K562 (cell line): Measurements from ENCODE around the gene FHDC1. TPM values are rescaled to one million over a fixed set of nuclear protein-coding genes. Genes with fewer than 3 reads are reported as not detected.
A peak's percentile ranks its signal among the peaks of the same experiment; 100 is the strongest.

Source experiments
- ATAC-seq: fragments of 200-7000 bp; cut with Tn5 transposase; 3 replicates; pipeline ENCODE4 v1.9.1; 2020; ENCODE audit warnings: moderate library complexity
- BruUV-seq: library from RNA; stranded (reverse); fragments of 400-500 nt; replicated peaks from 2 replicates; lab custom pipeline; 2021; lab: Mats Ljungman, UMichigan
- CTCF ChIA-PET: fragments of 300-600 bp; formaldehyde crosslinking; extraction: SDS; loops from one replicate; lab custom pipeline; 2021; ENCODE audit warnings: low intra/inter-chr PET ratio; lab: Yijun Ruan, JAX
- POLR2A ChIA-PET: fragments of 300-600, 350-650 bp; sonication (Branson Sonifier 250); formaldehyde crosslinking; extraction: SDS; loops from one replicate; lab custom pipeline; 2021; ENCODE audit warnings: antibody characterized with exemption, inconsistent platforms; lab: Yijun Ruan, JAX
- DNase-seq, 4 experiments: peaks; one replicate each; pipeline versions ENCODE4 v3.0.0 to v3.0.0-alpha.2; 2011 to 2018; ENCODE audit warnings: low spot score in 3 of 4, mixed read lengths in 3 of 4; ENCODE audit errors: extremely low read depth in 1 of 4
- FAIRE-seq: peaks from 2 replicates; lab custom pipeline; 2011; peaks lifted over from hg19 to GRCh38; lab: Jason Lieb, UNC
- H2AFZ ChIP-seq: 2 replicates; pipeline ENCODE4 v1.6.0; 2011; ENCODE audit warnings: low read depth, low read length, control low read depth, inconsistent platforms
- H3K27ac ChIP-seq: fragments of 200-600 bp; 3 replicates; pipeline ENCODE4 v1.8.0; 2011; ENCODE audit warnings: low read depth, mild to moderate bottlenecking, control low read depth, inconsistent platforms, low read length, moderate library complexity, mixed read lengths; ENCODE audit errors: extremely low read depth
- H3K27me3 ChIP-seq, 2 experiments: fragments of 300-600 bp in 1 of 2; 2 replicates in 1 of 2; 3 replicates in 1 of 2; pipeline versions ENCODE4 v1.6.0 to v1.8.0; 2011; ENCODE audit warnings: inconsistent platforms in 2 of 2, low read length in 2 of 2, mild to moderate bottlenecking in 1 of 2, mixed read lengths in 1 of 2, moderate library complexity in 1 of 2; ENCODE audit not compliant: control insufficient read depth in 2 of 2, insufficient read depth in 2 of 2
- H3K36me3 ChIP-seq: fragments of 300-600 bp; 3 replicates; pipeline ENCODE4 v1.8.0; 2011; ENCODE audit warnings: mild to moderate bottlenecking, low read length, inconsistent platforms; ENCODE audit not compliant: control insufficient read depth, insufficient read depth
- H3K4me1 ChIP-seq, 2 experiments: fragments of 200-600 bp in 1 of 2; replicated peaks in 1 of 2; 2 replicates in 1 of 2; 3 replicates in 1 of 2; pipeline versions ENCODE4 v1.5.1 to v1.8.0; 2011; ENCODE audit warnings: inconsistent platforms in 2 of 2, low read length in 2 of 2, mild to moderate bottlenecking in 1 of 2, mixed read lengths in 1 of 2, moderate library complexity in 1 of 2; ENCODE audit not compliant: control insufficient read depth in 2 of 2, insufficient read depth in 2 of 2
- H3K4me2 ChIP-seq: 2 replicates; pipeline ENCODE4 v1.6.1; 2011; ENCODE audit warnings: low read length, control low read depth, inconsistent platforms, mixed read lengths; ENCODE audit not compliant: insufficient read depth
- H3K4me3 ChIP-seq: fragments of 200-600 bp; sonication (generic), shearing (Covaris generic); 2 replicates; pipeline ENCODE4 v1.5.1; 2016; ENCODE audit warnings: control low read depth, inconsistent platforms
- H3K79me2 ChIP-seq: fragments of 200-600 bp; 3 replicates; pipeline ENCODE4 v1.8.0; 2011; ENCODE audit warnings: low read length, inconsistent platforms; ENCODE audit not compliant: control insufficient read depth, insufficient read depth
- H3K9ac ChIP-seq, 2 experiments: 2 replicates each; pipeline versions ENCODE4 v1.6.0 to v1.6.1; 2011; ENCODE audit warnings: low read depth in 2 of 2, low read length in 2 of 2, control low read depth in 1 of 2, inconsistent platforms in 1 of 2, mild to moderate bottlenecking in 1 of 2, mixed read lengths in 1 of 2; ENCODE audit not compliant: insufficient read depth in 1 of 2
- H3K9me1 ChIP-seq: one replicate; pipeline ENCODE4 v1.6.0; 2011; ENCODE audit warnings: inconsistent platforms, mild to moderate bottlenecking, low read length, moderate library complexity; ENCODE audit not compliant: control insufficient read depth, insufficient read depth
- H3K9me3 ChIP-seq: replicated peaks from 2 replicates; pipeline ENCODE4 v1.5.1; 2011; ENCODE audit warnings: low read depth, low read length, inconsistent platforms; ENCODE audit not compliant: control insufficient read depth, insufficient read depth
- H4K20me1 ChIP-seq: replicated peaks from 2 replicates; pipeline ENCODE4 v1.6.1; 2011; ENCODE audit warnings: low read length, inconsistent platforms, mixed read lengths; ENCODE audit not compliant: control insufficient read depth, insufficient read depth
- CBX2 ChIP-seq: fragments of 200-600 bp; sonication (generic); IDR thresholded peaks from one replicate; pipeline ENCODE4 v1.6.1; 2012; ENCODE audit warnings: mild to moderate bottlenecking, low read length, inconsistent platforms; ENCODE audit not compliant: insufficient read depth, poor library complexity, severe bottlenecking
- ESRRA ChIP-seq: fragments of 450-650 bp; IDR thresholded peaks from 2 replicates; pipeline ENCODE4 v1.6.1; 2014; ENCODE audit warnings: low read depth, mild to moderate bottlenecking, moderate library complexity, borderline replicate concordance
- FOSL1 ChIP-seq: fragments of 200-800 bp; sonication (Bioruptor generic); conservative IDR thresholded peaks from 2 replicates; pipeline ENCODE4 v1.6.1; 2016; ENCODE audit warnings: missing genetic modification characterization, missing compliant biosample characterization
- PRDM10 ChIP-seq: fragments of 450-650 bp; IDR thresholded peaks from 2 replicates; pipeline ENCODE4 v1.6.1; 2018; ENCODE audit not compliant: partially characterized antibody
- SNAPC5 ChIP-seq: fragments of 250-450 bp; sonication (Bioruptor Pico); IDR thresholded peaks from 2 replicates; pipeline ENCODE4 v1.8.0; 2021; ENCODE audit warnings: moderate library complexity, mild to moderate bottlenecking, inconsistent platforms
- SNRNP70 ChIP-seq: fragments of 200-400 bp; formaldehyde crosslinking; optimal IDR thresholded peaks from 2 replicates; pipeline ENCODE3; 2017; ENCODE audit warnings: low read depth, low read length
- ZNF24 ChIP-seq: fragments of 450-650 bp; IDR thresholded peaks from 2 replicates; pipeline ENCODE4 v1.6.1; 2016
- WGBS: fragments of 100-300 bp; shearing (Covaris generic); methylation state at CpG from one replicate; pipeline ENCODE4 v1.1.6; 2016; ENCODE audit warnings: low coverage, mixed read lengths; ENCODE audit not compliant: insufficient coverage; ENCODE audit errors: missing lambda C conversion rate; 5-methylcytosine and 5-hydroxymethylcytosine counted together
- in situ Hi-C: fragments of 300-500 bp; cut with MboI; formaldehyde crosslinking; loops from 4 replicates; pipeline ENCODE4 v1.15.0; 2018; ENCODE audit warnings: inconsistent platforms, mixed read lengths
- intact Hi-C: fragments of 100-400 bp; cut with micrococcal nuclease; formaldehyde crosslinking; loops from 2 replicates; pipeline ENCODE4 v1.14.2; 2022
- polyA plus RNA-seq, 8 experiments: library from polyadenylated mRNA; depleted of rRNA in 4 of 8; stranded (reverse) in 5 of 8; unstranded in 3 of 8; fragments of >200 nt; fragmentation: Nextera tagmentation in 2 of 8; fragmentation: Illumina TruSeq in 1 of 8; extraction: Ambion mirVana in 2 of 8; extraction: Trizol in 1 of 8; gene quantifications; 2 replicates each; pipeline versions ENCODE4 v1.2.1 to v1.2.3, GENCODE V29; 2011 to 2014; ENCODE audit warnings: inconsistent platforms in 1 of 8, missing spikeins in 1 of 8
- total RNA-seq, 7 experiments: library from RNA; depleted of rRNA in 6 of 7; stranded (reverse); fragments of >200 nt in 6 of 7; fragmentation: Illumina TruSeq in 2 of 7; extraction: Trizol in 2 of 7; gene quantifications; 2 replicates each; pipeline versions ENCODE4 v1.2.1 to v1.2.3, GENCODE V29; 2011 to 2021; ENCODE audit warnings: low replicate concordance in 1 of 7

FHDC1 gene
- total and polyA plus RNA-seq, 9 of the 15 experiments (the other 6 are each of a cell fraction or from before 2014, with no cell fraction given): 0.01 to 0.43 (median 0.07) TPM

- in situ Hi-C loops: no loop called here
- H3K79me2 ChIP-seq: no peaks in the 10 kb centered on the region
- H3K4me2 ChIP-seq: no peak overlapping the region
- no peaks in the 10 kb centered on the region for H3K9me1 ChIP-seq
- no peaks in the 10 kb centered on the region; the same call in 1 of the 2 replicates for H3K9me3 ChIP-seq
- no TSS peak for BruUV-seq
- H3K27me3 ChIP-seq: peaks cover 11 to 27% of the 10 kb centered on the region in 2 experiments; a peak in 3 of 5 replicates
- ATAC-seq (no peak), FAIRE-seq (no peak), DNase-seq (no peak)
- H4K20me1 ChIP-seq: no peaks in the 10 kb centered on the region; the same call in 1 of the 2 replicates
- H3K9ac ChIP-seq: no peak overlapping the region
- no peak overlapping the region for H3K4me3 ChIP-seq
- ChIA-PET CTCF (no interaction called here), POLR2A (interaction anchor here (0.8 to 1.0 kb wide), 2 partner anchors 14 to 25 kb away, joined by 3 read pairs; no protein-coding TSS in a partner anchor)
- no peak for TF ChIP-seq ZNF24
- TF ChIP-seq FOSL1: peak; percentile 60
- intact Hi-C loops: no loop called here
- peaks cover 0 to 2% of the 10 kb centered on the region in 2 experiments; a peak in 2 of 5 replicates for H3K4me1 ChIP-seq
- WGBS: 34% methylated on average over 9 of the region's 9 CpGs
- no peak overlapping the region for H2AFZ ChIP-seq
- H3K36me3 ChIP-seq: no peaks in the 10 kb centered on the region
- no peak overlapping the region for H3K27ac ChIP-seq
Observed at GRCh38 chr4:152968806-152969394, 32.8 kb downstream of the FHDC1 start.

GRCh38 chr4:152970102-152970820, 34.1 kb downstream of the FHDC1 start:
- FAIRE-seq: no peak
- H3K9me3 ChIP-seq: no peaks in the 10 kb centered on the region; the same call in 1 of the 2 replicates
- POLR2A ChIA-PET: interaction anchor here (0.7 kb wide), 1 partner anchor 10 kb away, joined by 3 read pairs; no protein-coding TSS in a partner anchor
- TF ChIP-seq PRDM10 (no peak), CBX2 (no peak), SNAPC5 (CRISPR knock-in tag) (no peak), SNRNP70 (no peak), ESRRA (no peak)

More at GRCh38 chr4:152970102-152970820, 34.1 kb downstream of the FHDC1 start:
- intact Hi-C loops (no loop called here), in situ Hi-C loops (no loop called here)
- Histone ChIP-seq H3K9me1 (no peaks in the 10 kb centered on the region), H3K79me2 (no peaks in the 10 kb centered on the region), H3K4me1 (peaks cover 0 to 2% of the 10 kb centered on the region in 2 experiments; a peak in 3 of 5 replicates), H3K4me2 (no peak overlapping the region), H2AFZ (no peak overlapping the region), H3K27ac (no peak overlapping the region), H3K4me3 (no peak overlapping the region), H3K9ac (no peak overlapping the region), H4K20me1 (no peaks in the 10 kb centered on the region; the same call in 1 of the 2 replicates), H3K36me3 (no peaks in the 10 kb centered on the region), H3K27me3 (peaks cover 20 to 41% of the 10 kb centered on the region in 2 experiments; a peak in 4 of 5 replicates)
- no TSS peak for BruUV-seq
- WGBS: 8% methylated on average over 3 of the region's 3 CpGs
- CTCF ChIA-PET: no interaction called here
- DNase-seq (no peak), ATAC-seq (no peak)
